Natural killer cell treated with Interleukin-12 subunit alpha and Interleukin-12 subunit beta and Interleukin-15 and Interleukin-18, amount 100 ng/mL, for 72 hours (primary cell): ENCODE results near the gene LDLRAD4. TPM values are rescaled to one million over a fixed set of nuclear protein-coding genes. Genes with fewer than 3 reads are reported as not detected.

Experiments
- ATAC-seq, 2 donors: fragments of 150-1000 bp; cut with Tn5 transposase in 1 of 2; sonication (Bioruptor Pico), chemical (Tn5 transposase) in 1 of 2; 2 replicates each; pipeline ENCODE4 v1.10.0; 2021
- DNase-seq: peaks from one replicate; pipeline ENCODE4 v3.0.0; 2022; ENCODE audit warnings: low spot score
- H3K27ac Mint-ChIP-seq, 2 donors: 1 replicate in 1 of 2; 2 replicates in 1 of 2; pipeline ENCODE4 v1.8.0; 2022; ENCODE audit warnings: mixed read lengths in 2 of 2, mild to moderate bottlenecking in 1 of 2, moderate library complexity in 1 of 2
- H3K27me3 Mint-ChIP-seq, 2 donors: 1 replicate in 1 of 2; 2 replicates in 1 of 2; pipeline ENCODE4 v1.8.0; 2022; ENCODE audit warnings: mixed read lengths in 2 of 2
- H3K36me3 Mint-ChIP-seq: one replicate; pipeline ENCODE4 v1.8.0; 2022; ENCODE audit warnings: mixed read lengths
- H3K4me1 Mint-ChIP-seq, 2 donors: 1 replicate in 1 of 2; 2 replicates in 1 of 2; pipeline ENCODE4 v1.8.0; 2022; ENCODE audit warnings: low read depth in 2 of 2, mixed read lengths in 2 of 2, mild to moderate bottlenecking in 1 of 2
- H3K4me3 Mint-ChIP-seq: one replicate; pipeline ENCODE4 v1.8.0; 2022; ENCODE audit warnings: mixed read lengths
- H3K9me3 Mint-ChIP-seq: 2 replicates; pipeline ENCODE4 v1.8.0; 2022; ENCODE audit warnings: mixed read lengths
- total RNA-seq, 2 donors: library from RNA; stranded (reverse); gene quantifications; one replicate each; pipeline ENCODE4 v1.2.3, GENCODE V29; 2022

LDLRAD4 gene
- total RNA-seq, 2 donors from 2014 or later: 16.3 to 19.5 TPM

DNA sequence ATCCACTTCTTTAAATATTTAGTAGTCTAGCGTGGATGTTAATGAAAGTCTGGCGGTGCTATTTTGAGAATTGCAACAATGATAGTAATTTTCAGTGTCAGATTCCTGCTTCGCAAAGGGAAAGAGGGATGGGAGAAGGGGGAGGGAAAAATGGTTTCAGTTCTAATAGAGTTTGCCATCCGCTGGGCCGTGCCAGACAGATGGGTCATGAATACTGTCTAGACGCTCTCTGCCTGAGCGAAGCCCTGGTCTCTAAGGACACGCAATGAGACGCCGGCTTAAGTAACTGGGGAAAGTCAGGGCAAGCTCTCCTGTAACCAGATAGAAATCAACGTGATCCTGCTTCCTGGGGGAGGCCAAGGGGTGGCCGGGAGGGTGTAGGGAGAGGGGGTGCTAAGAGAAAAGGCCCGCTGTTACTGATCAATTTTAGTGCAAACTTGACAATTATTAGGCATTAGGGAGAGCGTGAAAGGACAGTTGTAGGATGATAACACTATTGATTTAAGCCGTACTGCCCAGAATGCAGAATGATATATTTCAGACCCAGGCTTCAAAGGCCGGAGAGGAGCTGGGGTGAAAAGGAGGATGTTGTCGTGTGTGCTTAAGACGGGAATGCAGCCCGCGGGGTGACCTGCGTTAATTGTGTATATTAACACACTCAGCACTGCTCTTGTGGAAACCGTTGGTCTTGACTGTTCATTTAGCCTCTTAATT lies 229.2 kb downstream of the LDLRAD4 start:
- Mint-ChIP-seq H3K36me3 (no peaks in the 10 kb centered on the region), H3K4me1 (no peaks in the 10 kb centered on the region), H3K9me3 (no peaks in the 10 kb centered on the region), H3K27ac (no peak overlapping the region), H3K27me3 (peaks cover 4 to 7% of the 10 kb centered on the region in 2 donors), H3K4me3 (no peak overlapping the region)
- DNase-seq: no peak
- ATAC-seq: no peak

DNA sequence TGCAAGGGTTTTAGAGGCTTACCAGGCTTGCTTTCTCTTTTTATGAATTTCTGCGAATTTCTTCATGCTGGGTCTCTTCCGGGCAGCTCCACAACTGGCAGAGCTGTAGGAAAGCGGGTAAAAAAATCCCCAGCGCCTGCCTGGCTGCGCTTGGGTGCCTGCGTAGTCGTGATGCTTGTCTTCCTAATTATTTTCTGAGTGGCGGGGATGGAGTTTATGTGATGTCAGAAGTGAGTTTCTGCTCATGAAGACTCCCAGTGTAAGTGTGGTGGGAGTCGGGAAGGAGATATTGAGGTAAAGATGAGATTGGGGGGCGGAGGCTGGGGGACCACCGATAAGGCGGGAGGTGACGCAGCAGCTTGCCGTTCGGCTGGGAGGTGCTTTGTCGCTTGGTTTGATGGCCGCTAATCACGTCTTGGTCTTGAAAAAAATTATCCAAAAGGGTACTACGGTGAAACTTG lies 229.8 kb downstream of the LDLRAD4 start:
- H3K4me1 Mint-ChIP-seq: no peaks in the 10 kb centered on the region
- no peaks in the 10 kb centered on the region for H3K9me3 Mint-ChIP-seq
- no peak overlapping the region for H3K4me3 Mint-ChIP-seq
- ATAC-seq: no peak
- H3K36me3 Mint-ChIP-seq: no peaks in the 10 kb centered on the region
- H3K27me3 Mint-ChIP-seq: peaks cover 3 to 4% of the 10 kb centered on the region in 2 donors
- no peak overlapping the region for H3K27ac Mint-ChIP-seq
- DNase-seq: no peak

DNA sequence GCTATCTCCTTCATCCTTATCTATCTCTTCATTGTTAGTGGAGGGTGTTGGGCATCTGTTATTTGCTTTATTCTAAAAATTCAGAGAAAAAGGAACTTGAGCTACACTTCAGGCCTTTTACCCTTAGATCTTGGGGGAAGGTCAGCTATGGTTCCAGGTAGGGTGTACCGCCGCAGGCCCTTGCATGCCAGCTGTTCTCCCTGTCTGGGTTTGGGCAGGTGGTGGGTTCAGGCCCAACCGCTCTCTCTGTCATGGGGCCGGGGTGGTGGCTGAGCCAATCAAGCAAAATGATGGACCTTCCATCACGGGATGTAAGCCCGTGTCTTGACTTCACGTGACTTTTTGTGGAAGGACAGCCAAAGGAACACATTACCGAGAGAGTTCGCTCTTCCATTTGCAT lies 231.1 kb downstream of the LDLRAD4 start:
- Mint-ChIP-seq H3K27me3 (peaks cover 0 to 4% of the 10 kb centered on the region in 2 donors), H3K27ac (no peak overlapping the region), H3K4me3 (no peak overlapping the region), H3K4me1 (peaks cover 0 to 2% of the 10 kb centered on the region in 2 donors), H3K36me3 (no peaks in the 10 kb centered on the region), H3K9me3 (no peaks in the 10 kb centered on the region)
- DNase-seq: no peak
- no peak for ATAC-seq

DNA sequence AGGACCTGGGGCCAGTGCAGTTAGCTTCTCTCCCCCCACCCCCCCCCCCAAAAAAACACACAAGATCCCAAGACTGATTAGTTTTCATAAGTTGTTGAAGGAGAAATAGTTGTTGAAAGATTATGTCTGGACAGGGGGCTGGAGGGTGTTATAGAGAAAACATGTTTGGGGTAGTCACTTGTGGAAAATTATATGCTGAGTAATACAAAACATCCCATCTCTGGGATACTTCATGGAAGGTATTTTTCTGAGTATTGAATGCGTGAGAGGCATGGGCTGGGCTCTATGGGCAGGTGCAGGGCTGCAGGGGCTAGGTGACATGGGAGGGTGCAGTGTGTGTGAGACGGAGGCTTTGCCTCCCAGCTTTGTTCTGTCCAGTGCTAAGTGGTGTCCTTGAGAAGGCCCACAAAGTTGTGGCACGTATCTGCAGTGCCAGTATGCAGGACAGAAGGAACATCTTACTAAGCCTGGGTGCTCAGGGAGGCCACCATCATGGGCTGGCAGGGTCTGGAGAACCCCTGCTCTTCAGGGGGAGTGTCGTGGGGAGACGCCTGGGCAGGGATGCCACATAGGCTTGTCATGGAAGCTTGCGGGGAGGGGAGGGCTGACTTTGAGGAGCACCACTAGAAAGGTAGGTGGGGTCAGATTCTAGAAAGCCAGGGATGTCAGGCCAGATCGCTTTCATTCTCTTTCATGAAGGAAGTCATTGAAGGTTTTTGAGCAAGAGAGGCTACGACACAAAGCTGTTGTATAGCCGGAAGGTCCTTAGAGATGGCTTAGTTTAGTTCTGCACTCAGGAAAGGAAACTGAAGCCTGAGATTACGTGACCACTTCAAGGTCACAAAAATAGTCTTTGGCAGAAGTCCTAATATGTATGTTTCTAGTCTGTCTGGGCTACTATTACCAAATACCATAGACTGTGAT lies 232.0 kb downstream of the LDLRAD4 start:
- Mint-ChIP-seq H3K27me3 (peaks cover 0 to 4% of the 10 kb centered on the region in 2 donors), H3K9me3 (no peaks in the 10 kb centered on the region), H3K27ac (peak overlapping the region in 1 of 2 donors; percentile 58), H3K36me3 (no peaks in the 10 kb centered on the region), H3K4me1 (peaks cover 0 to 4% of the 10 kb centered on the region in 2 donors), H3K4me3 (no peak overlapping the region)
- no peak for DNase-seq
- no peak for ATAC-seq

DNA sequence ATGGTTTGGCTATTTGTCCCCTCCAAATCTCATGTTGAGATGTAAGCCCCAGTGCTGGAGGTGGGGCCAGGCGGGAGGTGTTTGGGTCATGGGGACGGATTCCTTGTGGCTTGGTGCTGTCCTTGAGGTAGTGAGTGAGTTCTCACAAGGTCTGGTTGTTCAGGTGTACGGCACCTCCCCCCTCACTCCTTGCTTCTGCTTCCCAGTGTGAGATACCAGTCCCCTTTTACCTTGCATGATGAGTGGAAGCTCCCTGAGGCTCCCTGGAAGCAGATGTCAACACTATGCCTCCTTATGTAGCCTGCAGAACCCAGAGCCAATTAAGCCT lies 232.6 kb downstream of the LDLRAD4 start:
- ATAC-seq (no peak), DNase-seq (no peak)
- H3K27me3 Mint-ChIP-seq: peaks cover 0 to 4% of the 10 kb centered on the region in 2 donors
- H3K4me3 Mint-ChIP-seq: no peak overlapping the region
- H3K36me3 Mint-ChIP-seq: no peaks in the 10 kb centered on the region
- no peaks in the 10 kb centered on the region for H3K9me3 Mint-ChIP-seq
- H3K27ac Mint-ChIP-seq: no peak overlapping the region
- H3K4me1 Mint-ChIP-seq: peaks cover 6 to 9% of the 10 kb centered on the region in 2 donors

DNA sequence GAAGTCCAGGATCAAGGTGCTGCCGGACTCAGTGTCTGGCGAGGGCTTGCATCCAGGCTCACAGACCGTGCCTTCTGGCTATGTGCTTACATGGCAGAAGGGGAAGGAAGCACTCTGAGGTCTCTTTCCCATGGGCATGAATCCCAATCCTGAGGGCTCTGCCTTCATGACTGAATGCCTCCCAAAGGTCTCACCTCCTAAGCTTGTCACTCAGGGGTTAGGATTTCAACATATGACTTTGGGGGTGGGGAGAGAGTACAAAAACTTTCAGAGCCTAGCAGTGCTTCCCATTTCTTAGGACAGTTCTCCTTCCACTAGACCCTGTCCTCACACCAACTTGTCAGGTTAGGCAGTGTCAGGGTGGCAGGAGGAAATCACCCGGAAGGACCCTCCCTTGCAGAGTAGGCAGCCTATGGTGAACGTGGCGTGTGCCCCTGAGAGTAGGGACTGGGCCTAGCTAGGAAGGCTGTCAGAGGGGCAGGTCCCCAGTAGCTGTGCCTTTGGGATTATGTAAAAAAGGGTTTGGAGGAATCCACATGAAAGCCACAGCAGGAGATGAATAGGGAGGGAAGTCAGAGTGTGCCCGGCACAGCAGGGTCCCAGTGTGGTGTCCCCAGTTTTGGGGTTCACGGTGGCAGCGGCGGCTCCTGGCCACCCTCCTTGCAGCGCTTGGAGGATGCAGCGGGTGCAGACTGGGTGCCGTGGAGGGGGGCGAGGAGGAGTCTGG lies 233.3 kb downstream of the LDLRAD4 start:
- H3K27ac Mint-ChIP-seq: no peak overlapping the region
- H3K27me3 Mint-ChIP-seq: peaks cover 0 to 6% of the 10 kb centered on the region in 2 donors
- no peak overlapping the region for H3K4me3 Mint-ChIP-seq
- H3K9me3 Mint-ChIP-seq: no peaks in the 10 kb centered on the region
- no peaks in the 10 kb centered on the region for H3K36me3 Mint-ChIP-seq
- DNase-seq: no peak
- no peak for ATAC-seq
- H3K4me1 Mint-ChIP-seq: peaks cover 11 to 12% of the 10 kb centered on the region in 2 donors

DNA sequence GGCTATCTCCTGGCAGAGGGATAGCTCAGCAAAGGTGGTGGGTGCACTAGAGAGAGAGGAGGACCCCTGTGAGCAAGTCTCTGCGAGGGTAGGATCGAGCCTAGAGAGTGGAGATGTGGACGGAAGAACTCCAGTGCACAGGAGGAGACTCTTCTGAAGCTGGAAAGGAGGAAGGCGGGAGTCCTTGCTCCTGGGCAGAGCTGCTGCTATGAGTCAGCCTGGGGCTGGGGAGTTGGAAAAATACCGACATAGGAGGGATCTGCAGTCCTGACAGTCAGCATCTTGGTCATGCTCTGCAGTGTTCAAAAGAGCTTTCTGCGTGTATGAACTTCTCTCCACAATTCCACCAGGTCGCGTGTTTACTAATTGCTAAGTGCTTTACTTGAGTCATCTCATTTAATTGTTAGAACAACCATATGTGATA lies 233.8 kb downstream of the LDLRAD4 start:
- peaks cover 12 to 14% of the 10 kb centered on the region in 2 donors for H3K4me1 Mint-ChIP-seq

DNA sequence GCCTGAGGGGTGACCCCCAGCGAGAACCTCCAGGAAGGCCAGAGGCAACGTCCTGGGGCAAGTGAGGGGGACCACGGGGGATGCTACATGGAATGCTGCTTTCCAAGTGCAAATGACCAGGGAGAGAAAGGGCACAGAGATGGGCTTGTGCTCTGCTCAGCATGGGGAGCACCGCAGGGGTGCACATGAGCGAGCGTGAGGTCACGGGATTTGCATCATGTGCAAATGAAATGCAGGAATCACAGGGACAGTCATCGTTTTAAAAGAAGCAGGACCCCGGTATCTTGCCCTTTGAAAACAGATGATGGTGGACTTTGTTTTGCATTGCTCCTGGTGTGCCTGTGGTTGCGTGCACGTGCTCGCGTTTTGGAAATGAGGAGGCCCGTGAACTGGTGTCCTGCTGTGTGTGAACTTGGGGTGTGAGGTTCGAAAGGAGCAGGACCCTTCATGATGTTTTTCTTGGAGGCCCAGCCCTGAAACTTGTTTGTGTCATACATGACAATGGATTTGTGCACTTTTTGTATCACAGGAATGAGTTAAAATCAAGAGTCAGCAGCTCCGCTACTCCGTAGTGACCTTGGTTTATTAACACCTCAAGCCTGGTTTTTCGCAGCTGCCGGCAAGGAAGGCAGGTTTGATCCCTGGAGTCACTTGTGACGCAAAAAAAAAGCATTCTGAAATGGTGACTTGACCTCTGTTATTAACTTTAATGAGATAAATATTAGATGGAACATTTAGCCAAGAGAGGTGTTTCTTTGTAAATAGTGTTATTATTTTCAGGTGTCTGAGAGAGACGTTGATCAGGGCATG lies 234.5 kb downstream of the LDLRAD4 start:
- peaks cover 0 to 6% of the 10 kb centered on the region in 2 donors for H3K27me3 Mint-ChIP-seq
- H3K27ac Mint-ChIP-seq: no peak overlapping the region
- H3K4me3 Mint-ChIP-seq: no peak overlapping the region
- DNase-seq (no peak), ATAC-seq (no peak)
- H3K36me3 Mint-ChIP-seq: no peaks in the 10 kb centered on the region
- H3K4me1 Mint-ChIP-seq: peaks cover 14 to 16% of the 10 kb centered on the region in 2 donors
- no peaks in the 10 kb centered on the region for H3K9me3 Mint-ChIP-seq

More for the DNA sequence above, 233.8 kb downstream of the LDLRAD4 start:
- Mint-ChIP-seq H3K27ac (no peak overlapping the region), H3K36me3 (no peaks in the 10 kb centered on the region), H3K27me3 (peaks cover 0 to 6% of the 10 kb centered on the region in 2 donors), H3K9me3 (no peaks in the 10 kb centered on the region), H3K4me3 (no peak overlapping the region)
- ATAC-seq: no peak
- DNase-seq: no peak

DNA sequence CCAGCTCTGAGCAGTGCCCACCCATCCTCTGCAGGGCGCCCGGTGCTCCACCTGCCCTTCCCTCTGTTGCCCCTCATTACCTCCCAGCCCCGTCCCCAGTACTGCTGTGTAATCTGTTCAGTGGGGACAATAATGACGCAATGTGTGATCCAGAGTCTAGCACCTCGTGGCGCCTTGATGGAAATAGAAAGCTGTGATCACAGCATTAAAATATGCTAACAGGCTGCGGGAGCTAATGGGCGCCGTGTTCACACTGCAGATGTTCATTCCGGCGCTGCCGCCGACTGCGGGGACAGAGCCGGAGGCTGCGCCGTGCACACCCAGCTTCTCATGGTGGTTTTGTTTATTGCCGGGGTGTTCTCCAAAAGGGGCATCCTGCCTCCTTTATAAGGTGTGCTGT lies 235.2 kb downstream of the LDLRAD4 start:
- H3K4me3 Mint-ChIP-seq: no peak overlapping the region

DNA sequence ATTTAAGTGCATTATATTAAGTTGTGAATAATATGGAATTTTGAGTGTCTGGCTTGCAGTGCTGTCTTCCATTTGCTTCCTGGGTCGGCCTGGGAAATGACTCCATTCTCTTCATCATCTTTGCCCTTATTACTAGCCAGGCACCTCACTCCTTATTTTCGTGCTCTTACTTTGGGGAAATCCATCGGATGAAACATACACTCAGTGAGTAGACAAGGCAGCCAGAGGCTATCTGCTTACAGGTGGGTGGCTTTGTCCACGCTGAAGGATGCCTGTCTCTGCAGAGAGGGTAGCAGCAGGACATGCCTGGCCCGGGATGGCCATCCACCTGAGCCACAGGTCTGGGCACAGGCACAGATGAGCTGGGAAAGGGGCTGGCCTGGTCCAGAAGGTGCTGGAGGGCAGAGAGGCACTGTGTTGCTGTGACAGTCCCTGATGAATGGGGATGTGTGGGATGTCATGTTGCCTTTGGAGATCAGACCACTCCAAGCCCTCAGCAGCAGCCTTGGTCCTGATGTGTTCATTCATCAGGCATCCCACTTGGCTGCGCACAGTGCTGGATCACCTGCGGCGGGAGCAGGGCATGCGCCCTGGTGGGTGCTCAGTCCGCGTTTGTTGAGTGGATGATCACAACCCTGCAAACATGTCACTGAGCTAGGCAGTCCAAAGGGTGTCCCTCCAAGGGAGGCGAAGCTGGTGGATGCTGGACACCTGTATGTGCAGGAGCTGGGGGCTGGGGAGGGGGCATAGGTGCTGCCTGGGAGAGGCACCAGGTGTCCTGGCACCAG lies 236.0 kb downstream of the LDLRAD4 start:
- DNase-seq: no peak
- Mint-ChIP-seq H3K27ac (no peak overlapping the region), H3K4me3 (no peak overlapping the region), H3K36me3 (no peaks in the 10 kb centered on the region), H3K27me3 (peaks cover 0 to 6% of the 10 kb centered on the region in 2 donors), H3K9me3 (no peaks in the 10 kb centered on the region), H3K4me1 (peaks cover 14 to 16% of the 10 kb centered on the region in 2 donors)
- no peak for ATAC-seq

More for the DNA sequence above, 235.2 kb downstream of the LDLRAD4 start:
- H3K9me3 Mint-ChIP-seq: no peaks in the 10 kb centered on the region
- DNase-seq (no peak), ATAC-seq (no peak)
- H3K27me3 Mint-ChIP-seq: peaks cover 0 to 6% of the 10 kb centered on the region in 2 donors
- no peak overlapping the region for H3K27ac Mint-ChIP-seq
- H3K36me3 Mint-ChIP-seq: no peaks in the 10 kb centered on the region
- peaks cover 14 to 16% of the 10 kb centered on the region in 2 donors for H3K4me1 Mint-ChIP-seq

DNA sequence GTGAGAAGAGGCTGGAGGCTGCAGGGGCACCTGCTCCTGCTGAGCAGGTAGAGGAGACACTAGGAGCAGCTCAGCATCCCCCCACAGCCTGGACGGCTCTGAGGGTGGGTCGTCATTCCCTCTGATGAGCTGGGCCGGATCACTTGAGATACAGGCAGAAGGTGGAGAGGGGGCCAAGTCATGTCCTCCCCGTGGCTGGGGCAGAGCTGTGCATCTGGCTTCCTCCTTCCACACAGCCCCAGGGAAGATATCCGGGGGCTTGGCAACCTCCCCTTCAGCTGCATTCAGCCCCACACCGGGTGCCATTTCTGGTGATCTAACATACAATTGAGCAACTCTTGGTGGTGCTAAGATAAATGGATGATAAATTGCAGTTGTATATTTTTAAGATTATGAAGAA lies 236.9 kb downstream of the LDLRAD4 start:
- DNase-seq (no peak), ATAC-seq (peak; percentile 33 to 37)
- H3K4me3 Mint-ChIP-seq: no peak overlapping the region
- no peaks in the 10 kb centered on the region for H3K36me3 Mint-ChIP-seq
- H3K4me1 Mint-ChIP-seq: peaks cover 14 to 16% of the 10 kb centered on the region in 2 donors
- peak overlapping the region in 1 of 2 donors; percentile 51 for H3K27ac Mint-ChIP-seq
- peaks cover 0 to 6% of the 10 kb centered on the region in 2 donors for H3K27me3 Mint-ChIP-seq
- H3K9me3 Mint-ChIP-seq: no peaks in the 10 kb centered on the region

DNA sequence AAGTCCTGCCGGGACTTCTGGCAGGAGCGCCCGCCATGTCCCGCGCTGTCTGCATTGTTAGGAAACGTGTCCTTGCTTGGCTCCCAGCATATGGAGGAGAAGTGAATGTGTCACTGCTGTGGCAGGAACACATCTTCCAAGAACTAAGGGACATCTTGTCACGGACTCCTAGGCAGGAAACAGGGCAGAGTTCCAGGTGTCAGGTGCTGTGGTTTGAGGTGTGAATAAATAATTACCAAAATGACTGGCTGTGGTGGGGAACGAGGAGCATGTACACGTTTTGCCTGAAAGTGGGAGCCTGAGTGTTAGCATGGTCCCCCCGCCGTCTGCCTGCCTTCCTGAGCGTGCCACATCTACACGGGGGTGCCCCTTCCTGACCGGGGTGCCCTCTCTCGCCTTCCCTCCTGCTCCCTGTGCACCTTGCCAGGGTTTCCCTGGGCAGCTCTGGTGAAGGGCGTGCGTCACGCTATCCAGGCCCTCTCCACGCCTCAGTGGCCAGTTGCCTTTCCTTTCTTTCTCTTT lies 237.5 kb downstream of the LDLRAD4 start:
- peak overlapping the region; percentile 16 for H3K4me3 Mint-ChIP-seq
- H3K27ac Mint-ChIP-seq: peak overlapping the region in 1 of 2 donors; percentile 51
- no peaks in the 10 kb centered on the region for H3K36me3 Mint-ChIP-seq
- peak; percentile 75 to 78 for ATAC-seq
- no peak for DNase-seq
- peaks cover 14 to 16% of the 10 kb centered on the region in 2 donors for H3K4me1 Mint-ChIP-seq
- no peaks in the 10 kb centered on the region for H3K9me3 Mint-ChIP-seq
- H3K27me3 Mint-ChIP-seq: peaks cover 0 to 6% of the 10 kb centered on the region in 2 donors
